ENCODE measurements around the gene TNNI3.
"Not testable (repeated sequence)": the region's sequence is repeated elsewhere in the genome, so short reads cannot be mapped to it uniquely, and the experiment has no call there.

Gene TNNI3

DNA sequence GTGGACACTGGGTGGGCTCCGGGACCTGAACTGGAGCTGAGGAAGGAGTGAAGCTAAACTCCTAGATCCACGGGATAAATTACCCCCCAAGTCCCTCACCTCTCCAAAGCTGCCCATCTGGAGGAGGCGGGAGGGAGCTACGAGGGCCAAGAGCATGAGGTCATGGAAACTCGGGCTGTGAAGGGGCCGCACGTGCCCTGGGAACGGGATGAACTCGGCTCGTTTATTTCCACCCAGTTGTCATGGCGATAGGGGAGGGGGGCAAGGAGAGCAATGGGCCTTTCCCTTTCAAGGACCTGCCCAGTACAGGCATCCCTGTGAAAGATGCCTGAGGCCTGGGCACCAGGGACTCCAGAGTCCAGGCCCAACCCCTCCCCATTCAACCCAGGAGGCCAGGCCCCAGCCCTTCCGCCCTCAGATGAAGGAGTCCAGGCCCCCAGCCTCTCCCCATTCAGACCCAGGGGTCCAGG lies 43.9 kb downstream of the TNNI3 start:
- H3K27ac ChIP-seq: no peak overlapping the region
- no peak for TF ChIP-seq ZFX (IDR thresholded peaks at IDR 0.05)
- TF ChIP-seq, protein P1, sequence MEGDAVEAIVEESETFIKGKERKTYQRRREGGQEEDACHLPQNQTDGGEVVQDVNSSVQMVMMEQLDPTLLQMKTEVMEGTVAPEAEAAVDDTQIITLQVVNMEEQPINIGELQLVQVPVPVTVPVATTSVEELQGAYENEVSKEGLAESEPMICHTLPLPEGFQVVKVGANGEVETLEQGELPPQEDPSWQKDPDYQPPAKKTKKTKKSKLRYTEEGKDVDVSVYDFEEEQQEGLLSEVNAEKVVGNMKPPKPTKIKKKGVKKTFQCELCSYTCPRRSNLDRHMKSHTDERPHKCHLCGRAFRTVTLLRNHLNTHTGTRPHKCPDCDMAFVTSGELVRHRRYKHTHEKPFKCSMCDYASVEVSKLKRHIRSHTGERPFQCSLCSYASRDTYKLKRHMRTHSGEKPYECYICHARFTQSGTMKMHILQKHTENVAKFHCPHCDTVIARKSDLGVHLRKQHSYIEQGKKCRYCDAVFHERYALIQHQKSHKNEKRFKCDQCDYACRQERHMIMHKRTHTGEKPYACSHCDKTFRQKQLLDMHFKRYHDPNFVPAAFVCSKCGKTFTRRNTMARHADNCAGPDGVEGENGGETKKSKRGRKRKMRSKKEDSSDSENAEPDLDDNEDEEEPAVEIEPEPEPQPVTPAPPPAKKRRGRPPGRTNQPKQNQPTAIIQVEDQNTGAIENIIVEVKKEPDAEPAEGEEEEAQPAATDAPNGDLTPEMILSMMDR (conservative IDR thresholded peaks at IDR 0.05): no peak

DNA sequence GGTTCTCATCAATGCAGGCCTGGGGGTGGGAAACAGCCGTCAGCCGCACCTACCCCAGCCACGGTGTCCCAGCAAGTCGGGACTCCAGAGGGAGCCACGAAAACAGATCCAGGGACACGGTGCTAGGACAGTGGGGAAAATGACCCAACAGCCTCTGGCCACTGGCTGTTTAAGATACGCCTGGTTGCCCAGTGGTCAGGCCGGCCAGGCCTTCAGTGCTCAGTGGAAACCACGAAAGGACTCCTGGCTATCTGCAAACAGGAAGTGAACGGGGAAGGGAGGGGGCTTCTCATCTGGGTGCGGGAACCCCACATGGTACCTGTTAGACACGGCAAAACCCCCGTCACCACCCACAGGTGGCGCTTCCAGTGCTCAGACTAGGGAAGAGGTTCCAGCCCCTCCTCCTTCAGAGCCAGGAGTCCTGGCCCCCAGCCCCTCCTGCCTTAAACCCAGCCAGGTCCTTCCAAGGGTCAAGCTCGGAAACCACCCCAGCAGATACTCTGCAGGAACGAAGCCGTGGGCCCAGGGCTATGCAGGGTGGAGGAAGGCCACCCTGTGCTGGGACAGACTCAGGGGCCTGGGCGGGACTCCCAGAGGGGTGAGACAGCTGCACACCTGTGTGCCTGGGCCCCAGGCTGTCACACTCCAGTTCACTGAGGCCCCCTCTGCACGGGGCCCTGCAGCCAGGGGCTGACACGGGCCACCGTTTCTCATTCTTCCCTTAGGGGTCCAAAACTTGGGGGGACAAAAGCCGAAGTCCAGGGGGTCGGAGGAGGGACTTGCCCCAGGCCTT lies 44.6 kb downstream of the TNNI3 start:
- H3K27ac ChIP-seq: no peak overlapping the region
- TF ChIP-seq, protein P1 (conservative IDR thresholded peaks at IDR 0.05): no peak
- no peak for TF ChIP-seq ZFX (IDR thresholded peaks at IDR 0.05)

DNA sequence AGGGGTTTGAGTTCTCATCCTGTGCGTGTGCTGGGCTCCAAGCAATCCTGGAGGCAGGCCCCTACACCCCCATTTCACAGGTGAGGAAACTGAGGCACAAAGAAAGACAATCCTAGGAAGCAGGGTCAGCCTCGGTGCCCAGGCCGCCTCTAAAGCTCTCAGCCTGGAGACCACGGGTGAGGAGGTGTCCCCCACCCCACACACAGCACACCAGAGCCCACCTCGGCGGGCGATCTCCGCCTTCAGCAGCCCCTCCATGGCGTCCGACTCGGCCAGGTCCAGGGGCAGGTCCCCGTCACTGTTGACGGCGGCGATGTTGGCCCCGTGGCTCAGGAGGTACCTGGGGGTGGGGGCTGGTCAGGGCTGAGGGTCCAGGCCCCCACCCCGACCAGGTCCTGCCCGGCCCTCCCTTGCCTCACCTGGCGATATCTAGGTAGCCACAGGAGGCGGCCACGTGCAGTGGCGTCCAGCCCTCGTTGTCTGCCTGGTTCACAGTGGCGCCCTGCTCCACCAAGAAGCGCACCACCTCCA lies 45.2 kb downstream of the TNNI3 start:
- TF ChIP-seq, protein P1 (conservative IDR thresholded peaks at IDR 0.05): no peak
- no peak for TF ChIP-seq ZFX (IDR thresholded peaks at IDR 0.05)

DNA sequence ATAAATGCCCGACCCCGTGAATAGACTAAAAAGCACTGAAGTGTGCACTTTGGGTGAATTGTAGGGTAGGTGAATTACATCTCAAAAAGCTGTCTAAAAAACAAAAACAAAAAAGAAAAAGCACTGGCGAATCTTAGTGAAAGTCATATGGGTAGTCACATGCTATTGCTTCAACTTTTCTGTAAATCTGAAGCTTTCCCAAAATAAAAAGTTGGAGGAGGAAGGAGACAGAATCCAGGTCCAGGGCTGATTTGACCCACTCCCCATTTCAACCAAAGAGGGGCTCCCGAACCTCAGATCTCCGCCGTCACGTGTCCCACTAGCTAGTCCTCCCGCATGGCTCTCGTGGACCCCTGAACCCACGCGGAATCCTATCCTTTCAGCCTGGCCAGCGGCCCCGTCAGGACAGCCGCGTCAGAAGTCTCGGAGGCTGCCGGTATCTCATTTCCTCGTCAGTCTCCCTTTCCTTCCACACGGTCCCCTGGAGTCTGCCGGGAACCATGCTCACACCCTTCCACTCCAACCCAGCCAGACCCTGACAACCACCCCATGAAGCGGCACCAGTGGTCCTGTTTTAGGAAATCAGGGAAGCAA lies 46.2 kb downstream of the TNNI3 start:
- no peak overlapping the region for H3K27ac ChIP-seq
- TF ChIP-seq, protein P1 (conservative IDR thresholded peaks at IDR 0.05): no peak
- no peak for TF ChIP-seq ZFX (IDR thresholded peaks at IDR 0.05)

More for the DNA sequence above, 45.2 kb downstream of the TNNI3 start:
- no peak overlapping the region for H3K27ac ChIP-seq

DNA sequence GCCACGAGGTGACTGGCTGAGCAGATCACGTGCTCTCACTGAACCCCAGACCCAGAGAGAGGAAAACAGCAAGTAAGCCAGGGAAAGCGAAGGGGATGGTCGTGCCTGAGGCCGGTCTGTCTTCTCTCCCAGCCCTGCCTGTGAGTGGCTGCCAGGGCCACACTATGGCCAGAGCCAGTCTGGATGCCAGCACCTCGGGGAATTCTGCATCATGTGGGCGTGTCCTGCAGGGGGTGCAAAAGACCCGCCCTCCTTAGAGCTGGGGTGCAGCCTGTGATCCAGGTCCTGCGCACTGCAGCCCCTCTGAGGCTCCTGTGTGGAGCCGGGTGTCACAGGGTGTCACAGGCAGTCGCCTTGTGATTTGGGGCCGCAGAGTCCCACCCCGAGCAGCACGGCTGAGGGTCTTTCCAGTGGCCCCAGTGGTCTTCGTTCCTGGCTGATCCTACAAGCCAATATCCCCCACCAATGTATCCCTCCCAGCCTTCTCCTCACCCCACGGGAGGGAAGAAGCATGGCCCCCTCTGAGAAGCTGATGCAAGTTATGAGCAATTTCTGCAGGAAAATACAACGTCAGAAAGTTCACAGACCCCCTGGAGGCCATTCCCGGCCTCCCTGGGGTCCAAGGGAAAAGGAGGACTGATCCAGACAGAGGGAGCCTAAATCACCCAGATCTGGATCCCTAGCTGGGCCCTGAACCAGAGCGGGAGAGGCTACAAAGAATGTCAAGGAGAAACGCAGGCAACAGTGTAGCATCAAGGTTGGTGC lies 47.8 kb downstream of the TNNI3 start:
- no peak overlapping the region for H3K27ac ChIP-seq
- TF ChIP-seq, protein P1 (conservative IDR thresholded peaks at IDR 0.05): no peak
- TF ChIP-seq ZFX (IDR thresholded peaks at IDR 0.05): no peak

DNA sequence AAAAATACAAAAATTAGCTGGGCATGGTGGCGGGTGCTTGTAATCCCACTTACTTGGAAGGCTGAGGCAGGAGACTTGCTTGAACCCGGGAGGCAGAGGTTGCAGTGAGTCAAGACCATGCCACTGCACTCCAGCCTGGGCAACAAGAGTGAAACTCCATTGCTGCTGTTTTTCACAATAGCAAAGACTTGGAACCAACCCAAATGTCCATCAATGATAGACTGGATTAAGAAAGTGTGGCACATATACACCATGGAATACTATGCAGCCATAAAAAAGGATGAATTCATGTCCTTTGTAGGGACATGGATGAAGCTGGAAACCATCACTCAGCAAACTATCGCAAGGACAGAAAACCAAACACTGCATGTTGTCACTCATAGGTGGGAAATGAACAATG lies 50.3 kb downstream of the TNNI3 start:
- not testable (repeated sequence) for H3K27ac ChIP-seq

DNA sequence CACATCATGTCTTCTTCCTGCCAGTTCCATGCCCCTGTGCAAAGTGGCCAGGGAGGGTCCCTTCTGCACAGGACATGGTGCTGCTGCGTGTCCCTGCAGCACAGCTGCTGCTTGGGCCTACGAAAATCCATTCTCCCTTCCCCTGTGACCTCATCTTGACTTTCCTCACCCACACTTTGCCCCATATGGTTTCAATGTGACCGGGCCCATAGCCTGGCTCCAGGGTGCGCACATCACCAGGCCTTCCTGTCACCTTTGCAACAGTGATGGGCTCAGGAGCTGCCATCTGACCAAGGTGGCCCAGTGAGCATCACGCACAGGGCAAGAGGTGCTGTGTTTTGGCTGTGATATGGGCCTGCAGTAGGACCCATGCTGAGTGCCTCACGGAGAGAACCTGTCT lies 50.9 kb downstream of the TNNI3 start:
- TF ChIP-seq ZFX (IDR thresholded peaks at IDR 0.05): no peak
- TF ChIP-seq, protein P1 (conservative IDR thresholded peaks at IDR 0.05): no peak
- no peak overlapping the region for H3K27ac ChIP-seq

Measured in C4-2B (cell line).